HepG2 (cell line): Measurements from ENCODE around the gene BCL11B. TPM values are rescaled to one million over a fixed set of nuclear protein-coding genes. Genes with fewer than 3 reads are reported as not detected.

ENCODE experiments used
- CCAR2 ChIP-seq: fragments of 200-400 bp; formaldehyde crosslinking; optimal IDR thresholded peaks from 2 replicates; pipeline ENCODE3; 2018; ENCODE audit warnings: low read depth, mild to moderate bottlenecking, low read length, moderate library complexity
- GATAD2A ChIP-seq: IDR thresholded peaks from 2 replicates; pipeline ENCODE4 v1.6.1; 2016
- MED1 ChIP-seq: sonication (generic); formaldehyde crosslinking; IDR thresholded peaks from 2 replicates; pipeline ENCODE4 v1.4.0; 2020; ENCODE audit warnings: missing genetic modification reagents
- NFRKB ChIP-seq: fragments of 450-650 bp; IDR thresholded peaks from 2 replicates; pipeline ENCODE4 v1.6.1; 2017
- PHF20 ChIP-seq: sonication (generic); formaldehyde crosslinking; IDR thresholded peaks from 2 replicates; pipeline ENCODE4 v1.5.0; 2020; ENCODE audit warnings: mild to moderate bottlenecking, missing genetic modification reagents
- RXRB ChIP-seq: IDR thresholded peaks from 2 replicates; pipeline ENCODE4 v1.6.1; 2016; ENCODE audit warnings: borderline replicate concordance, missing genetic modification reagents, missing compliant biosample characterization
- SIN3A ChIP-seq: IDR thresholded peaks from 2 replicates; pipeline ENCODE4 v1.6.1; 2011; ENCODE audit warnings: low read depth, mild to moderate bottlenecking, control low read depth, low read length, borderline replicate concordance
- TARDBP ChIP-seq: sonication (generic); formaldehyde crosslinking; IDR thresholded peaks from 2 replicates; pipeline ENCODE4 v1.8.0; 2022; ENCODE audit warnings: mild to moderate bottlenecking, missing genetic modification reagents
- ZNF256 ChIP-seq: sonication (generic); formaldehyde crosslinking; conservative IDR thresholded peaks from 2 replicates; pipeline ENCODE4 v1.4.0; 2020; ENCODE audit warnings: missing genetic modification reagents
- ZNF260 ChIP-seq: sonication (generic); formaldehyde crosslinking; IDR thresholded peaks from 2 replicates; pipeline ENCODE4 v1.4.0; 2020; ENCODE audit warnings: missing genetic modification reagents, low read depth, mild to moderate bottlenecking, borderline replicate concordance
- ZNF431 ChIP-seq: sonication (generic); formaldehyde crosslinking; IDR thresholded peaks from 2 replicates; pipeline ENCODE4 v1.9.0; 2022; ENCODE audit warnings: missing genetic modification reagents, low read depth, mild to moderate bottlenecking, borderline replicate concordance
- ZNF768 ChIP-seq: sonication (generic); formaldehyde crosslinking; IDR thresholded peaks from 2 replicates; pipeline ENCODE4 v1.4.0; 2020; ENCODE audit warnings: missing genetic modification reagents
- polyA plus RNA-seq, 8 experiments: library from polyadenylated mRNA; depleted of rRNA in 3 of 8; stranded (reverse) in 7 of 8; unstranded in 1 of 8; fragments of >200 nt; fragmentation: Illumina TruSeq in 4 of 8; extraction: Trizol in 4 of 8; gene quantifications; 2 replicates each; pipeline versions ENCODE4 v1.2.1 to v1.2.3, GENCODE V29; 2011 to 2016; ENCODE audit warnings: low read depth in 4 of 8, missing spikeins in 1 of 8, mixed read lengths in 1 of 8; ENCODE audit not compliant: insufficient read depth in 1 of 8
- total RNA-seq, 5 experiments: library from RNA; depleted of rRNA; stranded (reverse); fragments of >200 nt; fragmentation: Illumina TruSeq; extraction: Trizol; gene quantifications; 2 replicates each; pipeline ENCODE4 v1.2.3, GENCODE V29; 2016; ENCODE audit warnings: low read depth in 1 of 5
- TF ChIP-seq, protein P1 (sequence below): sonication (generic); formaldehyde crosslinking; conservative IDR thresholded peaks from 2 replicates; pipeline ENCODE4 v1.8.0; 2022; ENCODE audit warnings: low read depth, missing genetic modification reagents
- TF ChIP-seq, protein P2 (sequence below): sonication (generic); formaldehyde crosslinking; IDR thresholded peaks from 2 replicates; pipeline ENCODE4 v1.5.0; 2020; ENCODE audit warnings: mild to moderate bottlenecking, missing genetic modification reagents, borderline replicate concordance
- TF ChIP-seq, protein P3 (sequence below): sonication (generic); formaldehyde crosslinking; IDR thresholded peaks from 2 replicates; pipeline ENCODE4 v1.4.0; 2020; ENCODE audit warnings: missing genetic modification reagents, borderline replicate concordance
- TF ChIP-seq, protein P4 (sequence below): sonication (generic); IDR thresholded peaks from 2 replicates; pipeline ENCODE4 v1.6.1; 2016; ENCODE audit warnings: low read depth, borderline replicate concordance

Gene BCL11B
- total and polyA plus RNA-seq, 2 of the 13 experiments (the other 11 are each of a cell fraction or from before 2014, with no cell fraction given), result not detected

DNA sequence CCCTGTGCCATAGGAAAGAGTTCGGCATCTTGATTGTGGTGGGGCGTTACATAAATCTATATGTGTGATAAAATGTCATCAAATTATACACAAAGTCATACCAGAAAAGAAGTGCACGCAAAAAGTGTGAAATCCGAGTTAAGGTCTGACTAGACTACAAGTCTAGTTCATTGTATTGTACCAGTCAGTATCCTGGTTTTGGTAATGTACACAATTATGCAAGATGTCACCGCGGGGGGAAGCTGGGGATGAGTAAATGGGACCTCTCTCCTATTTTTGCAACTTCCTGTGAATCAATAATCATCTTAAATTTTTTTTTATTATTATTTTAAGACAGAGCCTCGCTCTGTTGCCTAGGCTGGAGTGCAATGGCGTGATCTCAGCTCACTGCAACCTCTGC is 43.2 kb upstream of the BCL11B start (continued):
- TF ChIP-seq, protein P1, sequence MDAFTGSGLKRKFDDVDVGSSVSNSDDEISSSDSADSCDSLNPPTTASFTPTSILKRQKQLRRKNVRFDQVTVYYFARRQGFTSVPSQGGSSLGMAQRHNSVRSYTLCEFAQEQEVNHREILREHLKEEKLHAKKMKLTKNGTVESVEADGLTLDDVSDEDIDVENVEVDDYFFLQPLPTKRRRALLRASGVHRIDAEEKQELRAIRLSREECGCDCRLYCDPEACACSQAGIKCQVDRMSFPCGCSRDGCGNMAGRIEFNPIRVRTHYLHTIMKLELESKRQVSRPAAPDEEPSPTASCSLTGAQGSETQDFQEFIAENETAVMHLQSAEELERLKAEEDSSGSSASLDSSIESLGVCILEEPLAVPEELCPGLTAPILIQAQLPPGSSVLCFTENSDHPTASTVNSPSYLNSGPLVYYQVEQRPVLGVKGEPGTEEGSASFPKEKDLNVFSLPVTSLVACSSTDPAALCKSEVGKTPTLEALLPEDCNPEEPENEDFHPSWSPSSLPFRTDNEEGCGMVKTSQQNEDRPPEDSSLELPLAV, result no peak
- TF ChIP-seq, protein P2, sequence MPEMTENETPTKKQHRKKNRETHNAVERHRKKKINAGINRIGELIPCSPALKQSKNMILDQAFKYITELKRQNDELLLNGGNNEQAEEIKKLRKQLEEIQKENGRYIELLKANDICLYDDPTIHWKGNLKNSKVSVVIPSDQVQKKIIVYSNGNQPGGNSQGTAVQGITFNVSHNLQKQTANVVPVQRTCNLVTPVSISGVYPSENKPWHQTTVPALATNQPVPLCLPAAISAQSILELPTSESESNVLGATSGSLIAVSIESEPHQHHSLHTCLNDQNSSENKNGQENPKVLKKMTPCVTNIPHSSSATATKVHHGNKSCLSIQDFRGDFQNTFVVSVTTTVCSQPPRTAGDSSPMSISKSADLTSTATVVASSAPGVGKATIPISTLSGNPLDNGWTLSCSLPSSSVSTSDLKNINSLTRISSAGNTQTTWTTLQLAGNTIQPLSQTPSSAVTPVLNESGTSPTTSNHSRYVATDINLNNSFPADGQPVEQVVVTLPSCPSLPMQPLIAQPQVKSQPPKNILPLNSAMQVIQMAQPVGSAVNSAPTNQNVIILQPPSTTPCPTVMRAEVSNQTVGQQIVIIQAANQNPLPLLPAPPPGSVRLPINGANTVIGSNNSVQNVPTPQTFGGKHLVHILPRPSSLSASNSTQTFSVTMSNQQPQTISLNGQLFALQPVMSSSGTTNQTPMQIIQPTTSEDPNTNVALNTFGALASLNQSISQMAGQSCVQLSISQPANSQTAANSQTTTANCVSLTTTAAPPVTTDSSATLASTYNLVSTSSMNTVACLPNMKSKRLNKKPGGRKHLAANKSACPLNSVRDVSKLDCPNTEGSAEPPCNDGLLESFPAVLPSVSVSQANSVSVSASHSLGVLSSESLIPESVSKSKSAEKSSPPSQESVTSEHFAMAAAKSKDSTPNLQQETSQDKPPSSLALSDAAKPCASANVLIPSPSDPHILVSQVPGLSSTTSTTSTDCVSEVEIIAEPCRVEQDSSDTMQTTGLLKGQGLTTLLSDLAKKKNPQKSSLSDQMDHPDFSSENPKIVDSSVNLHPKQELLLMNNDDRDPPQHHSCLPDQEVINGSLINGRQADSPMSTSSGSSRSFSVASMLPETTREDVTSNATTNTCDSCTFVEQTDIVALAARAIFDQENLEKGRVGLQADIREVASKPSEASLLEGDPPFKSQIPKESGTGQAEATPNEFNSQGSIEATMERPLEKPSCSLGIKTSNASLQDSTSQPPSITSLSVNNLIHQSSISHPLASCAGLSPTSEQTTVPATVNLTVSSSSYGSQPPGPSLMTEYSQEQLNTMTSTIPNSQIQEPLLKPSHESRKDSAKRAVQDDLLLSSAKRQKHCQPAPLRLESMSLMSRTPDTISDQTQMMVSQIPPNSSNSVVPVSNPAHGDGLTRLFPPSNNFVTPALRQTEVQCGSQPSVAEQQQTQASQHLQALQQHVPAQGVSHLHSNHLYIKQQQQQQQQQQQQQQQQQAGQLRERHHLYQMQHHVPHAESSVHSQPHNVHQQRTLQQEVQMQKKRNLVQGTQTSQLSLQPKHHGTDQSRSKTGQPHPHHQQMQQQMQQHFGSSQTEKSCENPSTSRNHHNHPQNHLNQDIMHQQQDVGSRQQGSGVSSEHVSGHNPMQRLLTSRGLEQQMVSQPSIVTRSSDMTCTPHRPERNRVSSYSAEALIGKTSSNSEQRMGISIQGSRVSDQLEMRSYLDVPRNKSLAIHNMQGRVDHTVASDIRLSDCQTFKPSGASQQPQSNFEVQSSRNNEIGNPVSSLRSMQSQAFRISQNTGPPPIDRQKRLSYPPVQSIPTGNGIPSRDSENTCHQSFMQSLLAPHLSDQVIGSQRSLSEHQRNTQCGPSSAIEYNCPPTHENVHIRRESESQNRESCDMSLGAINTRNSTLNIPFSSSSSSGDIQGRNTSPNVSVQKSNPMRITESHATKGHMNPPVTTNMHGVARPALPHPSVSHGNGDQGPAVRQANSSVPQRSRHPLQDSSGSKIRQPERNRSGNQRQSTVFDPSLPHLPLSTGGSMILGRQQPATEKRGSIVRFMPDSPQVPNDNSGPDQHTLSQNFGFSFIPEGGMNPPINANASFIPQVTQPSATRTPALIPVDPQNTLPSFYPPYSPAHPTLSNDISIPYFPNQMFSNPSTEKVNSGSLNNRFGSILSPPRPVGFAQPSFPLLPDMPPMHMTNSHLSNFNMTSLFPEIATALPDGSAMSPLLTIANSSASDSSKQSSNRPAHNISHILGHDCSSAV, result no peak
- no peak for TF ChIP-seq NFRKB
- TF ChIP-seq MED1, result peak; percentile 38; the same call in 1 of the 2 replicates
- TF ChIP-seq SIN3A, result no peak
- no peak for TF ChIP-seq ZNF431 (CRISPR knock-in tag)
- no peak for TF ChIP-seq TARDBP (CRISPR knock-in tag)
- TF ChIP-seq PHF20 (CRISPR knock-in tag), result no peak
- TF ChIP-seq ZNF256 (CRISPR knock-in tag), result no peak
- no peak for TF ChIP-seq CCAR2
- no peak for TF ChIP-seq ZNF260 (CRISPR knock-in tag)
- TF ChIP-seq RXRB (CRISPR knock-in tag), result peak; percentile 75
- TF ChIP-seq, protein P3, sequence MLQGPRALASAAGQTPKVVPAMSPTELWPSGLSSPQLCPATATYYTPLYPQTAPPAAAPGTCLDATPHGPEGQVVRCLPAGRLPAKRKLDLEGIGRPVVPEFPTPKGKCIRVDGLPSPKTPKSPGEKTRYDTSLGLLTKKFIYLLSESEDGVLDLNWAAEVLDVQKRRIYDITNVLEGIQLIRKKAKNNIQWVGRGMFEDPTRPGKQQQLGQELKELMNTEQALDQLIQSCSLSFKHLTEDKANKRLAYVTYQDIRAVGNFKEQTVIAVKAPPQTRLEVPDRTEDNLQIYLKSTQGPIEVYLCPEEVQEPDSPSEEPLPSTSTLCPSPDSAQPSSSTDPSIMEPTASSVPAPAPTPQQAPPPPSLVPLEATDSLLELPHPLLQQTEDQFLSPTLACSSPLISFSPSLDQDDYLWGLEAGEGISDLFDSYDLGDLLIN (CRISPR knock-in tag), result no peak
- TF ChIP-seq, protein P4, sequence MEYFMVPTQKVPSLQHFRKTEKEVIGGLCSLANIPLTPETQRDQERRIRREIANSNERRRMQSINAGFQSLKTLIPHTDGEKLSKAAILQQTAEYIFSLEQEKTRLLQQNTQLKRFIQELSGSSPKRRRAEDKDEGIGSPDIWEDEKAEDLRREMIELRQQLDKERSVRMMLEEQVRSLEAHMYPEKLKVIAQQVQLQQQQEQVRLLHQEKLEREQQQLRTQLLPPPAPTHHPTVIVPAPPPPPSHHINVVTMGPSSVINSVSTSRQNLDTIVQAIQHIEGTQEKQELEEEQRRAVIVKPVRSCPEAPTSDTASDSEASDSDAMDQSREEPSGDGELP, result no peak
- TF ChIP-seq ZNF768, result no peak
- peak; percentile 63; the same call in 1 of the 2 replicates for TF ChIP-seq GATAD2A (CRISPR knock-in tag)
